Fibroblast of pulmonary artery (primary cell): ENCODE data around the gene FAM219A.
"Not testable (repeated sequence)": the region's sequence is repeated elsewhere in the genome, so short reads cannot be mapped to it uniquely, and the experiment has no call there.

Source experiments
- DNase-seq: peaks from one replicate; pipeline ENCODE4 v3.0.0-alpha.2; 2010; ENCODE audit warnings: low read depth
- H3K4me3 ChIP-seq: replicated peaks from 2 replicates; pipeline ENCODE4 v1.5.1; 2011; ENCODE audit warnings: low read depth, mild to moderate bottlenecking, control low read depth, low read length, moderate library complexity
- CTCF ChIP-seq: IDR thresholded peaks from 2 replicates; pipeline ENCODE4 v1.5.1; 2011; ENCODE audit warnings: mild to moderate bottlenecking, control low read depth, low read length, inconsistent platforms; ENCODE audit errors: missing control alignments

Gene FAM219A

GRCh38 chr9:34373749-34374148, 84.6 kb downstream of the FAM219A start:
- TF ChIP-seq CTCF, result no peak
- DNase-seq, result no peak
- H3K4me3 ChIP-seq, result no peak overlapping the region

GRCh38 chr9:34372467-34373011, 85.8 kb downstream of the FAM219A start:
- TF ChIP-seq CTCF, result no peak
- DNase-seq, result no peak
- no peak overlapping the region for H3K4me3 ChIP-seq

- DNase-seq, result no peak
- TF ChIP-seq CTCF, result no peak
- H3K4me3 ChIP-seq, result no peak overlapping the region
These were observed 86.4 kb downstream of the FAM219A start for GRCh38 chr9:34371886-34372466.

GRCh38 chr9:34370970-34371880, 87.1 kb downstream of the FAM219A start:
- H3K4me3 ChIP-seq, result peak overlapping the region; percentile 10

GRCh38 chr9:34370335-34370969, 87.9 kb downstream of the FAM219A start:
- no peak for DNase-seq
- no peak for TF ChIP-seq CTCF
- H3K4me3 ChIP-seq, result no peak overlapping the region

More at GRCh38 chr9:34370970-34371880, 87.1 kb downstream of the FAM219A start:
- DNase-seq, result no peak
- TF ChIP-seq CTCF, result no peak

GRCh38 chr9:34369636-34370035, 88.7 kb downstream of the FAM219A start:
- no peak overlapping the region for H3K4me3 ChIP-seq
- TF ChIP-seq CTCF, result no peak
- no peak for DNase-seq

GRCh38 chr9:34368796-34369195, 89.6 kb downstream of the FAM219A start:
- not testable (repeated sequence) for H3K4me3 ChIP-seq, DNase-seq

GRCh38 chr9:34367751-34368410, 90.5 kb downstream of the FAM219A start:
- H3K4me3 ChIP-seq, DNase-seq: not testable (repeated sequence)
